Stomach (tissue), 9 donors: ENCODE results near the gene SMIM41. TPM values are rescaled to one million over a fixed set of nuclear protein-coding genes. Genes with fewer than 3 reads are reported as not detected.
A peak's percentile ranks its signal among the peaks of the same experiment; 100 is the strongest.

Experiments used
- DNase-seq, 2 donors: peaks; one replicate each; pipeline versions ENCODE4 v3.0.0 to v3.0.0-alpha.2; 2013 to 2019
- H3K27ac ChIP-seq, 5 donors: fragments of 200-600 bp in 4 of 5; sonication (generic) in 4 of 5; one replicate each; pipeline ENCODE4 v1.5.1; 2013 to 2019; ENCODE audit warnings: mild to moderate bottlenecking in 1 of 5, moderate library complexity in 1 of 5
- H3K27me3 ChIP-seq, 3 donors: fragments of 200-600 bp; sonication (generic); one replicate each; pipeline ENCODE4 v1.5.1; 2017 to 2019; ENCODE audit warnings: mixed run types in 1 of 3
- H3K36me3 ChIP-seq, 4 donors: fragments of 200-600 bp; sonication (generic); 1 replicate in 3 of 4; 2 replicates in 1 of 4; pipeline ENCODE4 v1.5.1; 2016 to 2019
- H3K4me1 ChIP-seq, 4 donors: fragments of 200-600 bp; sonication (generic); one replicate each; pipeline ENCODE4 v1.5.1; 2016 to 2019
- H3K4me3 ChIP-seq, 4 donors: fragments of 200-600 bp; sonication (generic) in 3 of 4; one replicate each; pipeline ENCODE4 v1.5.1; 2016 to 2019; ENCODE audit warnings: mild to moderate bottlenecking in 1 of 4
- H3K9me3 ChIP-seq, 4 donors: fragments of 200-600 bp; sonication (generic); one replicate each; pipeline ENCODE4 v1.5.1; 2016 to 2019
- EP300 ChIP-seq: sonication (generic); formaldehyde crosslinking; IDR thresholded peaks from one replicate; pipeline ENCODE4 v1.6.1; 2017; ENCODE audit warnings: antibody characterized with exemption
- POLR2A ChIP-seq, 4 donors: fragments of 450-650 bp; IDR thresholded peaks; one replicate each; pipeline ENCODE4 v1.6.1; 2016; ENCODE audit warnings: antibody characterized with exemption in 4 of 4, control low read depth in 2 of 4, mild to moderate bottlenecking in 1 of 4, moderate library complexity in 1 of 4
- POLR2AphosphoS5 ChIP-seq, 3 donors: sonication (generic); formaldehyde crosslinking; IDR thresholded peaks; one replicate each; pipeline ENCODE4 v1.6.1; 2016; ENCODE audit warnings: antibody characterized with exemption in 3 of 3
- whole genome bisulfite sequencing, 5 donors: extraction: QIAGEN DNeasy Blood & Tissue Kit in 3 of 5; methylation state at CpG; one replicate each; pipeline versions ENCODE4 v1.1.5 to v1.1.7; 2013 to 2018; 5-methylcytosine and 5-hydroxymethylcytosine counted together
- intact Hi-C: fragments of 100-400 bp; cut with DNase I; formaldehyde crosslinking; loops from one replicate; pipeline ENCODE4 v1.15.1; 2023; ENCODE audit warnings: low total_unique reads
- polyA plus RNA-seq, 3 donors: library from polyadenylated mRNA; stranded (reverse); fragments of 200-250 nt; gene quantifications; one replicate each; pipeline ENCODE4 v1.2.3, GENCODE V29; 2013
- total RNA-seq, 5 donors: library from RNA; depleted of rRNA; stranded (reverse); fragments of >200 nt; gene quantifications; one replicate each; pipeline versions ENCODE4 v1.1.0 to v1.2.3, GENCODE V29; 2014 to 2016
- TF ChIP-seq, protein P1 (sequence below), 7 experiments: fragments of 450-650 bp in 4 of 7; fragments of 200-600 bp in 3 of 7; sonication (generic) in 3 of 7; IDR thresholded peaks; one replicate each; pipeline ENCODE4 v1.5.1; 2016 to 2019; ENCODE audit warnings: antibody characterized with exemption in 7 of 7, control low read depth in 2 of 7, mild to moderate bottlenecking in 1 of 7
- donor health status: healthy with polysubstance abuse.
- donor health status: Bipolar disorder and iron deficiency.
- donor health status: healthy.

SMIM41 gene
- total and polyA plus RNA-seq, 8 donors, result 1.1 to 21.6 (median 6.5) TPM; not detected in 1

- no peak overlapping the region for H3K4me3 ChIP-seq
- no peaks in the 10 kb centered on the region for H3K9me3 ChIP-seq
- H3K27ac ChIP-seq, result no peak overlapping the region
- no peak for DNase-seq
- intact Hi-C loops, result loop anchor here (5.0 kb wide), 1 partner anchor 56 kb away; no protein-coding TSS in a partner anchor
- H3K4me1 ChIP-seq, result peaks cover 16 to 32% (median 23%) of the 10 kb centered on the region in 4 donors
- TF ChIP-seq, protein P1, sequence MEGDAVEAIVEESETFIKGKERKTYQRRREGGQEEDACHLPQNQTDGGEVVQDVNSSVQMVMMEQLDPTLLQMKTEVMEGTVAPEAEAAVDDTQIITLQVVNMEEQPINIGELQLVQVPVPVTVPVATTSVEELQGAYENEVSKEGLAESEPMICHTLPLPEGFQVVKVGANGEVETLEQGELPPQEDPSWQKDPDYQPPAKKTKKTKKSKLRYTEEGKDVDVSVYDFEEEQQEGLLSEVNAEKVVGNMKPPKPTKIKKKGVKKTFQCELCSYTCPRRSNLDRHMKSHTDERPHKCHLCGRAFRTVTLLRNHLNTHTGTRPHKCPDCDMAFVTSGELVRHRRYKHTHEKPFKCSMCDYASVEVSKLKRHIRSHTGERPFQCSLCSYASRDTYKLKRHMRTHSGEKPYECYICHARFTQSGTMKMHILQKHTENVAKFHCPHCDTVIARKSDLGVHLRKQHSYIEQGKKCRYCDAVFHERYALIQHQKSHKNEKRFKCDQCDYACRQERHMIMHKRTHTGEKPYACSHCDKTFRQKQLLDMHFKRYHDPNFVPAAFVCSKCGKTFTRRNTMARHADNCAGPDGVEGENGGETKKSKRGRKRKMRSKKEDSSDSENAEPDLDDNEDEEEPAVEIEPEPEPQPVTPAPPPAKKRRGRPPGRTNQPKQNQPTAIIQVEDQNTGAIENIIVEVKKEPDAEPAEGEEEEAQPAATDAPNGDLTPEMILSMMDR (IDR thresholded peaks at IDR 0.05), result peak in 1 of 7 experiments; percentile 46
- no peak for TF ChIP-seq EP300
- 0 to 7% (median 2%) methylated on average over 2 of the region's 2 CpGs for WGBS, 5 donors
- H3K27me3 ChIP-seq, result peaks cover 0 to 16% (median 0%) of the 10 kb centered on the region in 3 donors
- H3K36me3 ChIP-seq, result peaks cover 0 to 17% (median 13%) of the 10 kb centered on the region in 4 donors
Measured at GRCh38 chr12:52083638-52083996, 4.1 kb downstream of the SMIM41 start.

DNA sequence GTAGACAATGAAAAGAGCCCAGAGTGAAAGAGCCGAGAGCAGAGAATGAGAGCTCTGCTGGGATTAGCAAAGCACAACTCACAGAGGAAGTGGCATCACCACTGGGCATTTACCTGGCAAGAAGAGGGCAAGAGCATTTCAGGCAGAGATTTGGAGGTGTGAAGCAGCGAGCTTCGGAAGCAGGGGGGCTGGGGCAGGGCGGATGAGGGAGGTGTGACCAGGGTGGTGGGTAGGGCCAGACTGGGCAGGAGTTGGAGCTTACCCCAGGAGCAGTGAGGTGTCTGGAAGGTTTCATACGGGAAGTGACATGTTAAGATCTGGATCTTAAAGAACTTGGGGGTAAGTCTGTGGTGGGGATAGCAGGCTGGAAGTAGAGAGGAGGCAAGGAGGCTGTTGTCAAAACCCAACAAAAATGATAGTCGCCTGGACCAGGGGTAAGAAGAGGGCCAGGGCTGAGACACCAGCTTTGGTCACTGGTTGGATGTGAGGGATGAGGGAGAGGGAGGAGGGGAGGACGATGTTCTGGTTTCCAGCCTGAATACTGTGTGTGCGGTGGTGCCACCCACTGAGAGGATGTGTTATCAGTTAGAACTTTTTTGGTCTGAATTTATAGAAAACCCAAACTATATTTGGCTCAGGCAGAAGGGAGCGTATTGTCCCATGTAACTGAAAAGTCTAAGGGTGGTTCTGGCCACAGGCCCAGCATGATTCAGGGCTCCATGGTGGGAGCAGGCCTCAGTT, 5.2 kb downstream of the SMIM41 start:
- no peak for DNase-seq
- intact Hi-C loops, result loop anchor here (5.0 kb wide), 1 partner anchor 57 kb away; no protein-coding TSS in a partner anchor
- Histone ChIP-seq H3K9me3 (no peaks in the 10 kb centered on the region), H3K4me3 (no peak overlapping the region), H3K4me1 (peaks cover 16 to 32% (median 23%) of the 10 kb centered on the region in 4 donors), H3K36me3 (peaks cover 0 to 6% (median 2%) of the 10 kb centered on the region in 4 donors), H3K27me3 (peaks cover 0 to 27% (median 0%) of the 10 kb centered on the region in 3 donors), H3K27ac (no peak overlapping the region)
- TF ChIP-seq POLR2AphosphoS5 (IDR thresholded peaks at IDR 0.05) (no peak), POLR2A (IDR thresholded peaks at IDR 0.05) (no peak), EP300 (no peak)
- TF ChIP-seq, protein P1 (IDR thresholded peaks at IDR 0.05), result no peak
- 84 to 94% (median 91%) methylated on average over 9 of the region's 9 CpGs for WGBS, 5 donors

DNA sequence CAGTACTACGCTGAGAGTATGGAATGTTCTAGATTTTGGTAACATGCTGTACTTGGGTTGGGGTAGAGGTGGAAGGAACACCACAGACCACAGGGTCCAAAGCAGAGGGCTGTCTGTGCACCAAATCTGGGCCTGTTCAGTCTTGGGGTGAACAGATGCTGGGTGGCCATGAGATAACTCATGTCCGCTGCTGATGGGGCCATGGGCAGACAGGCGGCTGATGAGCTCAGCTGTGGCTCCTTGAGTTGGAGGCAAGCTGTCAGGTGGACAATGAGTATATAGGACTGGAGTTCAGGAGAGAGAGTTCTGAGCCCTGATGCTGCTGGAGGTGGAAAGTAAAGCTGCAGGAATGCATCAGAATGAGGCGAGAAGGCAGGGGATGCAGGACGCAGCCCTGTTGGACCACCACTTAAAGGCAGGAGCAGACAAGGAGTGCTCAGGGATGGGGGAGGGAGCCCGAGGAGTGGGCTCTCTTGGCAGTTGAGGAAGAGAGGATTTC, 6.2 kb downstream of the SMIM41 start:
- Histone ChIP-seq H3K27ac (no peak overlapping the region), H3K9me3 (no peaks in the 10 kb centered on the region), H3K36me3 (no peaks in the 10 kb centered on the region), H3K4me3 (no peak overlapping the region), H3K27me3 (peaks cover 0 to 36% (median 0%) of the 10 kb centered on the region in 3 donors), H3K4me1 (peaks cover 16 to 28% (median 23%) of the 10 kb centered on the region in 4 donors)
- DNase-seq, result no peak
- WGBS, 5 donors, result 84 to 92% (median 91%) methylated on average over 6 of the region's 6 CpGs
- TF ChIP-seq POLR2AphosphoS5 (IDR thresholded peaks at IDR 0.05), result no peak
- TF ChIP-seq, protein P1 (IDR thresholded peaks at IDR 0.05), result no peak
- no peak for TF ChIP-seq EP300
- no peak for TF ChIP-seq POLR2A (IDR thresholded peaks at IDR 0.05)
- intact Hi-C loops, result no loop called here

GRCh38 chr12:52086366-52086765, 6.9 kb downstream of the SMIM41 start:
- no peak overlapping the region for H3K4me3 ChIP-seq
- peaks cover 9 to 22% (median 17%) of the 10 kb centered on the region in 4 donors for H3K4me1 ChIP-seq
- H3K9me3 ChIP-seq, result no peaks in the 10 kb centered on the region
- intact Hi-C loops, result no loop called here
- DNase-seq, result no peak
- H3K36me3 ChIP-seq, result no peaks in the 10 kb centered on the region
- 27 to 37% (median 34%) methylated on average over 8 to 9 of the region's 9 CpGs for WGBS, 5 donors
- H3K27me3 ChIP-seq, result peaks cover 0 to 36% (median 0%) of the 10 kb centered on the region in 3 donors
- no peak for TF ChIP-seq POLR2AphosphoS5 (IDR thresholded peaks at IDR 0.05)
- no peak overlapping the region for H3K27ac ChIP-seq
